DMS53 (cell line): ENCODE measurements around the gene TFAP2E.

ENCODE experiments used
- DNase-seq: peaks from one replicate; lab custom pipeline; 2025; lab: John Stamatoyannopoulos, UW

TFAP2E gene

DNA sequence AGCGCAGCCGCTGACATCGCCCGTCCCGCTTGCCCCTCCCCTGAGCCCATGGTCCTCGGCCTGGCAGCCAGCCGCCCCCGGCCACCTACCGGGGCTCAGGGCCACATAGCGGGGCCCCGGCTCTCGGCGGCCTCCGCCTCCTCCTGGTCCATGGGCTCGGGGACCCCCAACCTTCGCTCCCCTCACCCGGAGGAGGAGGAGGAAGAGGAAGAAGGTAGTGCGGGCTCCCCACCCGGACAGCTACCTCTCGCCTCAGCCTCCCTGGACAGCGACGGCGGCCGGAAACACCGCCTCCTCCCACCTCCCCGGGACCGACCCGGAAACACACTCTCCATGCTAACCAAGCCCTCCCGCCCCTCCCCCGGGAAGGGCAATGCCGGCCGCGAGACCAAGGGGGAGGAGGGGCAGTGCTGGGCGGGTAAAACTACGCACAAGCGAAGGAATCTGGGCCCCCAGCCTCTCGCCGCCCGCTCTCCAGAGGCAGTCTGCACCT, 15.9 kb upstream of the TFAP2E start, which contains the start of gene KIAA0319L:
Gene KIAA0319L, minus strand, starts transcription at position 286 of the 493 bp plus-strand sequence. CDS start 2,912 bp downstream, outside the sequence.
- DNase-seq: peak; percentile 96

GRCh38 chr1:35557611-35558373, 15.3 kb upstream of the TFAP2E start, which contains the start of gene NCDN:
TSS of gene NCDN (plus strand) at chr1:35557799. CDS start at chr1:35558191, 392 bp downstream.
- DNase-seq: peak; percentile 99

GRCh38 chr1:35558374-35559316, 14.5 kb upstream of the TFAP2E start:
- peak; percentile 52 for DNase-seq

DNA sequence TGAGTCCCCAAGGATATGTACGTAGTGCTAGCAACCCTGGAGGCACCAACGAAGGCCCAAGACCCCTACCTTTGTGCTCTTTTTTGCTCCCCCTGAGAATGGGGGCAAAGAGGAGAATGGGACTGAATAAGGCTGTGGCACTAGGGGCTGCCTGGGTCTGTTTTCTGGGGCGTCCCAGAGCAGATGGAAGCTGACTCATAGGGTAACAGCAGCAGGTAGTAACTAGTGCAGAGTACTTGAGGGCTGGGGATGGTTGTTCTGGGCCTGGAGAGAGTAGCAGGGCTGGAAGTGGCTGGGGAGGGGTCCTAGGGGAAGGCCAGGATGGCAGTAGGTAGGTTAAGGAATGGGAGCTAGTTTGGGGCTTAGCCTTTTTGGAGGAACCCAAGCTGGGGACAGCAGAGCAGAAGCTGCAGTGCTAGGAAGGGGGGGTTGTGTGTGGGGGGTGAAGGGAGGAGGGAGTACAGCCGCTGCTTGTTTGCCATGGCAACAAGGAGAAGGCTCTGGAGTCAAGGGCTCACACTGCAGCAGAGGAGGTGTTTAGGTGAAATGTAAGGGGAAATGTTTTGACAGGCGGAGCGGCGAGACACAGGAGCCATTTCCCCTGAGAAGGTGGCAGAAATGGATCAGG, 13.7 kb upstream of the TFAP2E start:
- DNase-seq: peak; percentile 61

DNA sequence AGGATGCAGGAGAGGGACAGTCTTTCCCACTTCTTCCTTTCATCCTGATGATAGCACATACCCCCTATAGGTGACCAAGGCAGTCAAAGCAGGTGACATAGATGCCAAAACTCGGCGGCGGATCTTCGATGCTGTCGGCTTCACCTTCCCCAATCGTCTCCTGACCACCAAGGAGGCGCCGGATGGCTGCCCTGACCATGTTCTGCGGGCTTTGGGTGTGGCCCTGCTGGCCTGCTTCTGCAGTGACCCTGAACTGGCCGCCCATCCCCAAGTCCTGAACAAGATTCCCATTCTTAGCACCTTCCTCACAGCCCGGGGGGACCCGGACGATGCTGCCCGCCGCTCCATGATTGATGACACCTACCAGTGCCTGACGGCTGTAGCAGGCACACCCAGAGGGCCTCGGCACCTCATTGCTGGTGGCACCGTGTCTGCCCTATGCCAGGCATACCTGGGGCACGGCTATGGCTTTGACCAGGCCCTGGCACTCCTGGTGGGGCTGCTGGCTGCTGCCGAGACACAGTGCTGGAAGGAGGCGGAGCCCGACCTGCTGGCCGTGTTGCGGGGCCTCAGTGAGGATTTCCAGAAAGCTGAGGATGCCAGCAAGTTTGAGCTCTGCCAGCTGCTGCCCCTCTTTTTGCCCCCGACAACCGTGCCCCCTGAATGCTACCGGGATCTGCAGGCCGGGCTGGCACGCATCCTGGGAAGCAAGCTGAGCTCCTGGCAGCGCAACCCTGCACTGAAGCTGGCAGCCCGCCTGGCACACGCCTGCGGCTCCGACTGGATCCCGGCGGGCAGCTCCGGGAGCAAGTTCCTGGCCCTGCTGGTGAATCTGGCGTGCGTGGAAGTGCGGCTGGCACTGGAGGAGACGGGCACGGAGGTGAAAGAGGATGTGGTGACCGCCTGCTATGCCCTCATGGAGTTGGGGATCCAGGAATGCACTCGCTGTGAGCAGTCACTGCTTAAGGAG, 12.6 kb upstream of the TFAP2E start:
- DNase-seq: no peak

- no peak for DNase-seq
Observed at GRCh38 chr1:35561297-35561971, 11.7 kb upstream of the TFAP2E start.

- no peak for DNase-seq
Observed at GRCh38 chr1:35561972-35562680, 11.0 kb upstream of the TFAP2E start.

GRCh38 chr1:35563166-35563565, 9.9 kb upstream of the TFAP2E start:
- no peak for DNase-seq

GRCh38 chr1:35564037-35564883, 8.9 kb upstream of the TFAP2E start:
- DNase-seq: peak; percentile 90

DNA sequence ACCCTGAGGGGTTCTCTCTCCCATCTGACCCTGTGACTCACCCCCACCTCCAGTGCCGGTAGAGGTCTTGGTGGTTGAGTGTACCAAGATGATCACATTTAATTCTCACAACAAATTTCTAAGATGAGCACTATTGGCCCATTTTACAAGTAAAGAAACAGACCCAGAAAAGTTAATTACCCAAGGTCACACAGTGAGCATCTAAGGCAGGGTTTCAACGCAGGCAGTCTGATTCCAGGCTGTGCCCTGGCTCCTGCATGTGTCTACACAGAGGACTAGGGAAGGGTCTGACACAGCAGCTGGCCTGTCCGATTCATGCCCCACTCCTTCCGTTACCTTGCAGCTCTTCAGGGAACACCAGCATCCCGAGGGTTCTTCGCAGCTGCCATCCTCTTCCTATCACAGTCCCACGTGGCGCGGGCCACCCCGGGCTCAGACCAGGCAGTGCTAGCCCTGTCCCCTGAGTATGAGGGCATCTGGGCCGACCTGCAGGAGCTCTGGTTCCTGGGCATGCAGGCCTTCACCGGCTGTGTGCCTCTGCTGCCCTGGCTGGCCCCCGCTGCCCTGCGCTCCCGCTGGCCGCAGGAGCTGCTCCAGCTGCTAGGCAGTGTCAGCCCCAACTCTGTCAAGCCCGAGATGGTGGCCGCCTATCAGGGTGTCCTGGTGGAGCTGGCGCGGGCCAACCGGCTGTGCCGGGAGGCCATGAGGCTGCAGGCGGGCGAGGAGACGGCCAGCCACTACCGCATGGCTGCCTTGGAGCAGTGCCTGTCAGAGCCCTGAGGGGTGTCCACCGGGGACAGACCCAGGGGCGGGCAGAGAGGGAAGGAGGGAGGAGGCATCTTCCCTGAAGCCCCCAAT, 8.0 kb upstream of the TFAP2E start:
- no peak for DNase-seq

GRCh38 chr1:35565742-35566133, 7.4 kb upstream of the TFAP2E start:
- no peak for DNase-seq

GRCh38 chr1:35567947-35568558, 5.1 kb upstream of the TFAP2E start:
- DNase-seq: no peak

GRCh38 chr1:35568975-35569395, 4.1 kb upstream of the TFAP2E start:
- DNase-seq: peak; percentile 82

DNA sequence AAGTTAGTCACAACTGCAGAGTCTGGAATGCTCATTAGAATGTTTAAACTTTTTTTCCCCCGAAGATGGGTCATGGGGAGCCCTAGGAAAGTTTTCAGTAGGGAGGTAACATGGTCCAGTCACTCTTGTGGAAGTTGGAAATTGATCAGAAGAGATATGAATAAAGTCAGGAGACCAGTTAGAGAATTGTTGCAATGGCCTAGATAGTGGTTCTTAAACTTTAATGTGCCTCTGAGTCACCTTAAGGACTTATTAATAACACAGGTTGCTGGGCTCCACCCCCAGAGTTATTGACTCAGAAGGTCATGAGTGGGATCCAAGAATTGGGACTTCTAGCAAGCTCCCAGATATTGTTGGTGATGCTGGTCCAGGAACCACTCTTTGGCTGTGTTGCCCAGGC, 3.2 kb upstream of the TFAP2E start:
- no peak for DNase-seq

DNA sequence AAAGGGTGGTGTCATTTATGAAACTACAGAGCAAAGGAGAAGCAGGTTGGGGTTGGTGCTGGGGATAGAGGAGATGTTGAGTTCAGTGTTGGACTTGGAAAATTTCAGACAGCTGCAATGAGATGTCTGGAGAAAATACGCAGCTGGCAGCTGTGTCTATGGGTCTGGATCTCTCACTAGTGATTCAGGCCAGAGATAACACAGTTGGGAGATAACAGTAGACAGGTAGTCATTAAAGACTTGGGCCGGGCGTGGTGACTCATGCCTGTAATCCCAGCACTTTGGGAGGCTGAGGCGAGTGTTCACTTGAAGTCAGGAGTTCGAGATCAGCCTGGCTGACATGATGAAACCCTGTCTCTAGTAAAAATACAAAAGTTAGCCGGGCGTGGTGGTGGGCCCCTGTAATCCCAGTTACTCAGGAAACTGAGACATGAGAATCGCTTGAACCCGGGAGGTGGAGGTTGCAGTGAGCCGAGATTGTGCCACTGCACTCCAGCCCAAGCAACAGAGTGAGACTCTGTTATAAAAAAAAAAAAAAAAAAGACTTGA, 2.5 kb upstream of the TFAP2E start:
- no peak for DNase-seq

GRCh38 chr1:35571263-35571662, 1.9 kb upstream of the TFAP2E start:
- no peak for DNase-seq

DNA sequence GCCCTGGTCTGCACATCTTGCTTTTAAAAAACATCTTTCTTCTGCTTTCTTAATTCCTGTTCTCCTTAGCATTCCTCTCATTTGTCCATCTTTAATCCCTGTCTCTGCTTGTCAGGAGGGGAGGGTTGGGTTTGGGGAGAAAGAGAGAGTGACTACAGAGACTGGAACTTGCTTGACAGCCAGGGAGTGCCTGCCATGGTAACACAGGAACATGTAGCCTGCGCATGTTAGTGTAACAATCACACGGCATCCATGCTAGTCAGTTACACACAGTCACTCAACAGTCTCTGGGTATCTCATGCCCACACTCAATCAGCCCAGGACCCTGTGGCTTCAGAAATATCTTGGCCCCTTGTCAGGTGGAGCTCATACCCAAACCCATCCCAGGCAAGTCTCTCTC, 818 bp upstream of the TFAP2E start:
- no peak for DNase-seq
